GM21723 (cell line): Measurements from ENCODE around the gene LAMC3.
"Not testable (repeated sequence)": the region's sequence is repeated elsewhere in the genome, so short reads cannot be mapped to it uniquely, and the experiment has no call there.

Source experiments
- ATAC-seq: cut with Tn5 transposase; IDR thresholded peaks from one replicate; pipeline ENCODE4 v1.9.1; 2021; ENCODE audit warnings: mild to moderate bottlenecking, moderate library complexity; ENCODE audit not compliant: unreplicated experiment

Gene LAMC3

GRCh38 chr9:131028221-131028884 is 19.4 kb downstream of the LAMC3 start:
- no peak for ATAC-seq

- ATAC-seq = no peak
Observed at GRCh38 chr9:131028931-131029573, 20.1 kb downstream of the LAMC3 start.

- ATAC-seq = no peak
Observed at GRCh38 chr9:131029574-131029952, 20.6 kb downstream of the LAMC3 start.

- ATAC-seq = no peak
Observed at GRCh38 chr9:131030239-131031004, 21.4 kb downstream of the LAMC3 start.

GRCh38 chr9:131031005-131031641 is 22.1 kb downstream of the LAMC3 start:
- no peak for ATAC-seq

GRCh38 chr9:131031642-131032005 is 22.6 kb downstream of the LAMC3 start:
- no peak for ATAC-seq

GRCh38 chr9:131032384-131032783 is 23.4 kb downstream of the LAMC3 start:
- no peak for ATAC-seq

- ATAC-seq = no peak
Observed at GRCh38 chr9:131033269-131034224, 24.6 kb downstream of the LAMC3 start.

GRCh38 chr9:131034268-131034667 is 25.3 kb downstream of the LAMC3 start:
- ATAC-seq = no peak

- ATAC-seq = not testable (repeated sequence)
Observed at GRCh38 chr9:131034749-131035148, 25.8 kb downstream of the LAMC3 start.

- no peak for ATAC-seq
Observed at GRCh38 chr9:131035548-131035947, 26.6 kb downstream of the LAMC3 start.

GRCh38 chr9:131036071-131036470 is 27.1 kb downstream of the LAMC3 start:
- ATAC-seq = no peak

- ATAC-seq = no peak
Observed at GRCh38 chr9:131036529-131037334, 27.8 kb downstream of the LAMC3 start.

- no peak for ATAC-seq
Observed at GRCh38 chr9:131037335-131038255, 28.6 kb downstream of the LAMC3 start.

GRCh38 chr9:131038256-131039128 is 29.5 kb downstream of the LAMC3 start:
- no peak for ATAC-seq

GRCh38 chr9:131039129-131039954 is 30.4 kb downstream of the LAMC3 start:
- ATAC-seq = no peak

GRCh38 chr9:131042666-131043065 is 33.7 kb downstream of the LAMC3 start:
- ATAC-seq = no peak
